ENCODE measurements around the gene ERC1.
"Not testable (repeated sequence)": the region's sequence is repeated elsewhere in the genome, so short reads cannot be mapped to it uniquely, and the experiment has no call there.

Gene ERC1

GRCh38 chr12:1122786-1123185, 131.8 kb downstream of the ERC1 start:
- H3K27ac Mint-ChIP-seq: no peak overlapping the region
- ATAC-seq (replicated peaks) (no peak), DNase-seq (no peak)
- no peak overlapping the region for H3K4me3 Mint-ChIP-seq
- H3K9me3 Mint-ChIP-seq: no peaks in the 10 kb centered on the region
- H3K36me3 Mint-ChIP-seq: peaks cover 3 to 5% of the 10 kb centered on the region in 2 donors
- no peaks in the 10 kb centered on the region for H3K27me3 Mint-ChIP-seq
- peaks cover 0 to 9% of the 10 kb centered on the region in 2 donors for H3K4me1 Mint-ChIP-seq

GRCh38 chr12:1126091-1126490, 135.1 kb downstream of the ERC1 start:
- peaks cover 1 to 23% of the 10 kb centered on the region in 2 donors for H3K4me1 Mint-ChIP-seq
- H3K36me3 Mint-ChIP-seq: peaks cover 2 to 6% of the 10 kb centered on the region in 2 donors
- no peaks in the 10 kb centered on the region for H3K27me3 Mint-ChIP-seq
- H3K4me3 Mint-ChIP-seq: no peak overlapping the region
- H3K9me3 Mint-ChIP-seq: peaks cover 0 to 1% of the 10 kb centered on the region in 2 donors
- ATAC-seq (replicated peaks): no peak
- DNase-seq: no peak
- no peak overlapping the region for H3K27ac Mint-ChIP-seq

GRCh38 chr12:1127021-1127420, 136.0 kb downstream of the ERC1 start:
- peaks cover 2 to 26% of the 10 kb centered on the region in 2 donors for H3K4me1 Mint-ChIP-seq
- peaks cover 3 to 8% of the 10 kb centered on the region in 2 donors for H3K36me3 Mint-ChIP-seq
- H3K27me3 Mint-ChIP-seq: no peaks in the 10 kb centered on the region
- H3K4me3 Mint-ChIP-seq: no peak overlapping the region
- ATAC-seq (replicated peaks) (no peak), DNase-seq (no peak)
- H3K9me3 Mint-ChIP-seq: peaks cover 0 to 1% of the 10 kb centered on the region in 2 donors
- no peak overlapping the region for H3K27ac Mint-ChIP-seq

- Mint-ChIP-seq H3K4me3 (no peak overlapping the region), H3K27ac (no peak overlapping the region), H3K36me3 (peaks cover 5 to 17% of the 10 kb centered on the region in 2 donors), H3K9me3 (peaks cover 0 to 1% of the 10 kb centered on the region in 2 donors), H3K4me1 (peaks cover 2 to 17% of the 10 kb centered on the region in 2 donors), H3K27me3 (no peaks in the 10 kb centered on the region)
- DNase-seq: no peak
- ATAC-seq (replicated peaks): peak; percentile 50 to 57
These were observed 139.1 kb downstream of the ERC1 start for GRCh38 chr12:1130164-1130563.

GRCh38 chr12:1130571-1130970, 139.5 kb downstream of the ERC1 start:
- no peaks in the 10 kb centered on the region for H3K27me3 Mint-ChIP-seq
- H3K27ac Mint-ChIP-seq: no peak overlapping the region
- ATAC-seq (replicated peaks): no peak
- peaks cover 2 to 17% of the 10 kb centered on the region in 2 donors for H3K4me1 Mint-ChIP-seq
- DNase-seq: no peak
- H3K36me3 Mint-ChIP-seq: peaks cover 5 to 21% of the 10 kb centered on the region in 2 donors
- H3K4me3 Mint-ChIP-seq: no peak overlapping the region
- peaks cover 0 to 1% of the 10 kb centered on the region in 2 donors for H3K9me3 Mint-ChIP-seq

- Mint-ChIP-seq H3K27me3 (no peaks in the 10 kb centered on the region), H3K36me3 (peaks cover 5 to 21% of the 10 kb centered on the region in 2 donors), H3K9me3 (peaks cover 0 to 1% of the 10 kb centered on the region in 2 donors), H3K27ac (no peak overlapping the region), H3K4me1 (peaks cover 2 to 17% of the 10 kb centered on the region in 2 donors), H3K4me3 (no peak overlapping the region)
- ATAC-seq (replicated peaks) (no peak), DNase-seq (no peak)
These were observed 140.8 kb downstream of the ERC1 start for GRCh38 chr12:1131811-1132224.

GRCh38 chr12:1132311-1132710, 141.3 kb downstream of the ERC1 start:
- no peak overlapping the region for H3K27ac Mint-ChIP-seq
- ATAC-seq (replicated peaks): no peak
- no peak overlapping the region for H3K4me3 Mint-ChIP-seq
- DNase-seq: no peak
- H3K36me3 Mint-ChIP-seq: peaks cover 5 to 21% of the 10 kb centered on the region in 2 donors
- peaks cover 2 to 17% of the 10 kb centered on the region in 2 donors for H3K4me1 Mint-ChIP-seq
- peaks cover 0 to 1% of the 10 kb centered on the region in 2 donors for H3K9me3 Mint-ChIP-seq
- H3K27me3 Mint-ChIP-seq: no peaks in the 10 kb centered on the region

GRCh38 chr12:1138691-1139090, 147.7 kb downstream of the ERC1 start:
- ATAC-seq (replicated peaks): no peak
- H3K36me3 Mint-ChIP-seq: peaks cover 6 to 13% of the 10 kb centered on the region in 2 donors
- H3K27ac Mint-ChIP-seq: no peak overlapping the region
- no peak for DNase-seq
- H3K4me3 Mint-ChIP-seq: no peak overlapping the region
- H3K9me3 Mint-ChIP-seq: no peaks in the 10 kb centered on the region
- H3K27me3 Mint-ChIP-seq: no peaks in the 10 kb centered on the region
- no peaks in the 10 kb centered on the region for H3K4me1 Mint-ChIP-seq

- not testable (repeated sequence) for H3K27ac Mint-ChIP-seq; H3K9me3 Mint-ChIP-seq; DNase-seq; H3K27me3 Mint-ChIP-seq; ATAC-seq (replicated peaks); H3K4me1 Mint-ChIP-seq; H3K4me3 Mint-ChIP-seq
- H3K36me3 Mint-ChIP-seq: peaks cover 24 to 37% of the 10 kb centered on the region in 2 donors
These were observed 155.7 kb downstream of the ERC1 start for GRCh38 chr12:1146758-1147157.

- peaks cover 3 to 18% of the 10 kb centered on the region in 2 donors for H3K4me1 Mint-ChIP-seq
- H3K27ac Mint-ChIP-seq: no peak overlapping the region
- DNase-seq (no peak), ATAC-seq (replicated peaks) (no peak)
- H3K4me3 Mint-ChIP-seq: no peak overlapping the region
- H3K27me3 Mint-ChIP-seq: no peaks in the 10 kb centered on the region
- peaks cover 0 to 2% of the 10 kb centered on the region in 2 donors for H3K9me3 Mint-ChIP-seq
- H3K36me3 Mint-ChIP-seq: peaks cover 31 to 43% of the 10 kb centered on the region in 2 donors
These were observed 156.8 kb downstream of the ERC1 start for GRCh38 chr12:1147821-1148220.

- no peak overlapping the region for H3K27ac Mint-ChIP-seq
- H3K27me3 Mint-ChIP-seq: no peaks in the 10 kb centered on the region
- peaks cover 26 to 29% of the 10 kb centered on the region in 2 donors for H3K36me3 Mint-ChIP-seq
- DNase-seq (no peak), ATAC-seq (replicated peaks) (no peak)
- no peak overlapping the region for H3K4me3 Mint-ChIP-seq
- no peaks in the 10 kb centered on the region for H3K9me3 Mint-ChIP-seq
- H3K4me1 Mint-ChIP-seq: peaks cover 10 to 21% of the 10 kb centered on the region in 2 donors
These were observed 166.0 kb downstream of the ERC1 start for GRCh38 chr12:1157046-1157445.

GRCh38 chr12:1161197-1161596, 170.2 kb downstream of the ERC1 start:
- Mint-ChIP-seq H3K4me3 (peak overlapping the region in 1 of 2 donors; percentile 18), H3K9me3 (no peaks in the 10 kb centered on the region), H3K4me1 (peaks cover 12 to 16% of the 10 kb centered on the region in 2 donors), H3K36me3 (peaks cover 13 to 22% of the 10 kb centered on the region in 2 donors), H3K27ac (no peak overlapping the region), H3K27me3 (no peaks in the 10 kb centered on the region)
- DNase-seq (no peak), ATAC-seq (replicated peaks) (peak; percentile 75 to 86)

GRCh38 chr12:1162081-1162760, 171.2 kb downstream of the ERC1 start:
- Mint-ChIP-seq H3K27ac (no peak overlapping the region), H3K4me1 (peaks cover 12 to 16% of the 10 kb centered on the region in 2 donors), H3K36me3 (peaks cover 14 to 28% of the 10 kb centered on the region in 2 donors), H3K27me3 (no peaks in the 10 kb centered on the region), H3K4me3 (no peak overlapping the region), H3K9me3 (no peaks in the 10 kb centered on the region)
- DNase-seq (no peak), ATAC-seq (replicated peaks) (no peak)

GRCh38 chr12:1167784-1168183, 176.8 kb downstream of the ERC1 start:
- H3K27me3 Mint-ChIP-seq: no peaks in the 10 kb centered on the region
- peaks cover 16 to 20% of the 10 kb centered on the region in 2 donors for H3K36me3 Mint-ChIP-seq
- H3K27ac Mint-ChIP-seq: no peak overlapping the region
- ATAC-seq (replicated peaks) (no peak), DNase-seq (no peak)
- no peaks in the 10 kb centered on the region for H3K9me3 Mint-ChIP-seq
- H3K4me3 Mint-ChIP-seq: no peak overlapping the region
- peaks cover 0 to 2% of the 10 kb centered on the region in 2 donors for H3K4me1 Mint-ChIP-seq

GRCh38 chr12:1170411-1170810, 179.4 kb downstream of the ERC1 start:
- Mint-ChIP-seq H3K27ac (no peak overlapping the region), H3K4me3 (no peak overlapping the region)

More at GRCh38 chr12:1170411-1170810, 179.4 kb downstream of the ERC1 start:
- H3K36me3 Mint-ChIP-seq: peaks cover 16 to 17% of the 10 kb centered on the region in 2 donors
- DNase-seq (no peak), ATAC-seq (replicated peaks) (no peak)
- no peaks in the 10 kb centered on the region for H3K9me3 Mint-ChIP-seq
- H3K4me1 Mint-ChIP-seq: peaks cover 0 to 2% of the 10 kb centered on the region in 2 donors
- H3K27me3 Mint-ChIP-seq: no peaks in the 10 kb centered on the region

All from stimulated activated naive B cell treated with anti-CD40 and anti-IgM and Interleukin-4, amounts not matched to agents 10 μg/mL and 1 μg/mL and 100 μg/mL, for 72 hours (primary cell).